Fibroblast of lung (primary cell): Measurements from ENCODE around the gene CCT5.

Experiments used
- EZH2 ChIP-seq: IDR thresholded peaks from 2 replicates; pipeline ENCODE4 v1.5.1; 2012; ENCODE audit warnings: low read length, control low read depth, mild to moderate bottlenecking; ENCODE audit errors: missing control alignments
- TF ChIP-seq, protein P1 (sequence below), 2 donors: IDR thresholded peaks in 1 of 2; conservative IDR thresholded peaks in 1 of 2; 1 replicate in 1 of 2; 2 replicates in 1 of 2; pipeline ENCODE4 v1.5.1; 2011 to 2012; ENCODE audit warnings: low read length in 2 of 2, control low read depth in 1 of 2, inconsistent platforms in 1 of 2, low read depth in 1 of 2, mild to moderate bottlenecking in 1 of 2

DNA sequence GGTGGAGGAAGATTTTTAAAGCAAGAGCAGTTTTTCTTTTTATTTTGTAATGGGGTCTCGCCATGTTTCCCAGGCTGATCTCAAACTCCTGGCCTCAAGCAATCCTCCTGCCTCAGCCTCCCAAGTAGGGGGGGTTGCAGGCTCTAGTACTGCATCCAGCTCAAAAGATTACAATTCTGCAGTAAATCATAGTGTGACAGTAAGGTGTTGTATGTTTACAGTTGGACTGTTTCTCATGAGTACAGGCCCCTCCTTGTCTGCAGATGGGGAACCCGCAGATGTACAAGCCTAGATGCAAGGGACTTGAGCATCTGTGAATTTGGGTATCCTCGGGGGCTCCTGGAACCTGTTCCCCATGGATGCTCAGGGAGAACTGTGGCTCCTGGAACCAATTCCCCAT is 3.3 kb downstream of the CCT5 start:
- no peak for TF ChIP-seq EZH2
- TF ChIP-seq, protein P1, sequence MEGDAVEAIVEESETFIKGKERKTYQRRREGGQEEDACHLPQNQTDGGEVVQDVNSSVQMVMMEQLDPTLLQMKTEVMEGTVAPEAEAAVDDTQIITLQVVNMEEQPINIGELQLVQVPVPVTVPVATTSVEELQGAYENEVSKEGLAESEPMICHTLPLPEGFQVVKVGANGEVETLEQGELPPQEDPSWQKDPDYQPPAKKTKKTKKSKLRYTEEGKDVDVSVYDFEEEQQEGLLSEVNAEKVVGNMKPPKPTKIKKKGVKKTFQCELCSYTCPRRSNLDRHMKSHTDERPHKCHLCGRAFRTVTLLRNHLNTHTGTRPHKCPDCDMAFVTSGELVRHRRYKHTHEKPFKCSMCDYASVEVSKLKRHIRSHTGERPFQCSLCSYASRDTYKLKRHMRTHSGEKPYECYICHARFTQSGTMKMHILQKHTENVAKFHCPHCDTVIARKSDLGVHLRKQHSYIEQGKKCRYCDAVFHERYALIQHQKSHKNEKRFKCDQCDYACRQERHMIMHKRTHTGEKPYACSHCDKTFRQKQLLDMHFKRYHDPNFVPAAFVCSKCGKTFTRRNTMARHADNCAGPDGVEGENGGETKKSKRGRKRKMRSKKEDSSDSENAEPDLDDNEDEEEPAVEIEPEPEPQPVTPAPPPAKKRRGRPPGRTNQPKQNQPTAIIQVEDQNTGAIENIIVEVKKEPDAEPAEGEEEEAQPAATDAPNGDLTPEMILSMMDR (conservative IDR thresholded peaks at IDR 0.05 in 1 of 2, IDR thresholded peaks at IDR 0.05 in 1 of 2; ENCODE audit: low read depth in 1 of 2, low read length in 2 of 2): no peak
